Ascending aorta (tissue), 2 donors: ENCODE measurements around the gene DCANP1. TPM values are rescaled to one million over a fixed set of nuclear protein-coding genes. Genes with fewer than 3 reads are reported as not detected.
"Not testable (repeated sequence)": the region's sequence is repeated elsewhere in the genome, so short reads cannot be mapped to it uniquely, and the experiment has no call there.

Source experiments
- DNase-seq, 2 donors: peaks; one replicate each; pipeline ENCODE4 v3.0.0-alpha.2; 2019; ENCODE audit warnings: low spot score in 2 of 2
- H3K27ac ChIP-seq, 2 donors: fragments of 200-600 bp; sonication (generic); one replicate each; pipeline ENCODE4 v1.5.1; 2016 to 2017; ENCODE audit warnings: mild to moderate bottlenecking in 1 of 2
- H3K27me3 ChIP-seq: fragments of 200-600 bp; sonication (generic); one replicate; pipeline ENCODE4 v1.5.1; 2017
- H3K36me3 ChIP-seq, 2 donors: fragments of 200-600 bp; sonication (generic); one replicate each; pipeline ENCODE4 v1.5.1; 2016
- H3K4me1 ChIP-seq, 2 donors: fragments of 200-600 bp; sonication (generic); one replicate each; pipeline ENCODE4 v1.5.1; 2016 to 2017; ENCODE audit warnings: mild to moderate bottlenecking in 1 of 2
- H3K4me3 ChIP-seq, 2 donors: fragments of 200-600 bp; sonication (generic); one replicate each; pipeline ENCODE4 v1.5.1; 2016 to 2017; ENCODE audit warnings: mild to moderate bottlenecking in 1 of 2
- H3K9me3 ChIP-seq, 2 donors: fragments of 200-600 bp; sonication (generic); one replicate each; pipeline ENCODE4 v1.5.1; 2016
- intact Hi-C: fragments of 100-400 bp; cut with DNase I; formaldehyde crosslinking; loops from one replicate; pipeline ENCODE4 v1.15.1; 2023
- total RNA-seq: library from RNA; depleted of rRNA; stranded (reverse); fragments of >200 nt; gene quantifications from one replicate; pipeline ENCODE4 v1.1.0, GENCODE V29; 2016
- TF ChIP-seq, protein P1 (sequence below), 3 experiments: fragments of 200-600 bp in 2 of 3; fragments of 450-650 bp in 1 of 3; sonication (generic) in 2 of 3; IDR thresholded peaks; one replicate each; pipeline ENCODE4 v1.5.1; 2016 to 2019; ENCODE audit warnings: antibody characterized with exemption in 3 of 3, mild to moderate bottlenecking in 1 of 3, moderate library complexity in 1 of 3

The DCANP1 gene
- not detected for total RNA-seq

GRCh38 chr5:135447298-135447929 is at the start of gene DCANP1:
DCANP1 (minus strand) TSS chr5:135447348; CDS start chr5:135447108, 240 bp downstream.
- Histone ChIP-seq H3K27ac (no peak within 1 kb of the TSS), H3K36me3 (no peaks in the 10 kb centered on the region), H3K27me3 (no peaks in the 10 kb centered on the region), H3K4me3 (no peak within 1 kb of the TSS), H3K9me3 (no peaks in the 10 kb centered on the region), H3K4me1 (no peaks in the 10 kb centered on the region)
- DNase-seq = peak in 1 of 2 donors; percentile 9
- TF ChIP-seq, protein P1, sequence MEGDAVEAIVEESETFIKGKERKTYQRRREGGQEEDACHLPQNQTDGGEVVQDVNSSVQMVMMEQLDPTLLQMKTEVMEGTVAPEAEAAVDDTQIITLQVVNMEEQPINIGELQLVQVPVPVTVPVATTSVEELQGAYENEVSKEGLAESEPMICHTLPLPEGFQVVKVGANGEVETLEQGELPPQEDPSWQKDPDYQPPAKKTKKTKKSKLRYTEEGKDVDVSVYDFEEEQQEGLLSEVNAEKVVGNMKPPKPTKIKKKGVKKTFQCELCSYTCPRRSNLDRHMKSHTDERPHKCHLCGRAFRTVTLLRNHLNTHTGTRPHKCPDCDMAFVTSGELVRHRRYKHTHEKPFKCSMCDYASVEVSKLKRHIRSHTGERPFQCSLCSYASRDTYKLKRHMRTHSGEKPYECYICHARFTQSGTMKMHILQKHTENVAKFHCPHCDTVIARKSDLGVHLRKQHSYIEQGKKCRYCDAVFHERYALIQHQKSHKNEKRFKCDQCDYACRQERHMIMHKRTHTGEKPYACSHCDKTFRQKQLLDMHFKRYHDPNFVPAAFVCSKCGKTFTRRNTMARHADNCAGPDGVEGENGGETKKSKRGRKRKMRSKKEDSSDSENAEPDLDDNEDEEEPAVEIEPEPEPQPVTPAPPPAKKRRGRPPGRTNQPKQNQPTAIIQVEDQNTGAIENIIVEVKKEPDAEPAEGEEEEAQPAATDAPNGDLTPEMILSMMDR (IDR thresholded peaks at IDR 0.05) = no peak
- intact Hi-C loops = no loop called here

DNA sequence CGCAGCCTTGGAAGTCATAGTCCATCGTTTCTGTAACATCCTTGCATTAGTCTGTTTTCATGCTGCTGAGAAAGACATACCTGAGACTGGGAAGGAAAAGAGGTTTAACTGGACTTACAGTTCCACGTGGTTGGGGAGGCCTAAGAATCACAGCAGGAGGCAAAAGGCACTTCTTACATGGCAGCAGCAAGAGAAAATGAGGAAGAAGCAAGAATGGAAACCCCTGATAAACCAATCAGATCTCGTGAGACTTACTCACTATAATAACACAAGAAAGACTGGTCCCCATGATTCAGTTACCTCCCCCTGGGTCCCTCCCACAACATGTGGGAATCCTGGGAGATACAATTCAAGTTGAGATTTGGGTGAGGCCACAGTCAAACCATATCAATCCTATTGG is 48.4 kb upstream of the DCANP1 start:
- not testable (repeated sequence) for H3K4me3 ChIP-seq, H3K4me1 ChIP-seq, H3K27me3 ChIP-seq, DNase-seq, H3K9me3 ChIP-seq, H3K36me3 ChIP-seq, H3K27ac ChIP-seq
- intact Hi-C loops = loop anchor here (10.0 kb wide), 1 partner anchor 251 kb away; no protein-coding TSS in a partner anchor

GRCh38 chr5:135494196-135494595 is 47.0 kb upstream of the DCANP1 start:
- H3K9me3 ChIP-seq = no peaks in the 10 kb centered on the region
- DNase-seq = no peak
- H3K4me1 ChIP-seq = peaks cover 0 to 15% of the 10 kb centered on the region in 2 donors
- intact Hi-C loops = loop anchor here (10.0 kb wide), 1 partner anchor 249 kb away; no protein-coding TSS in a partner anchor
- TF ChIP-seq, protein P1 (IDR thresholded peaks at IDR 0.05) = no peak
- peak overlapping the region; percentile 71 to 79 for H3K27ac ChIP-seq
- H3K4me3 ChIP-seq = no peak overlapping the region
- no peaks in the 10 kb centered on the region for H3K27me3 ChIP-seq
- H3K36me3 ChIP-seq = no peaks in the 10 kb centered on the region

GRCh38 chr5:135493406-135494180 is 46.4 kb upstream of the DCANP1 start:
- DNase-seq = peak in 1 of 2 donors; percentile 69
- H3K9me3 ChIP-seq = no peaks in the 10 kb centered on the region
- peak overlapping the region; percentile 71 to 79 for H3K27ac ChIP-seq
- TF ChIP-seq, protein P1 (IDR thresholded peaks at IDR 0.05) = no peak
- intact Hi-C loops = loop anchor here (10.0 kb wide), 1 partner anchor 249 kb away; no protein-coding TSS in a partner anchor
- no peaks in the 10 kb centered on the region for H3K36me3 ChIP-seq
- H3K4me1 ChIP-seq = peaks cover 0 to 18% of the 10 kb centered on the region in 2 donors
- H3K27me3 ChIP-seq = no peaks in the 10 kb centered on the region
- H3K4me3 ChIP-seq = no peak overlapping the region

GRCh38 chr5:135492319-135492626 is 45.1 kb upstream of the DCANP1 start:
- Histone ChIP-seq H3K9me3 (no peaks in the 10 kb centered on the region), H3K4me1 (peaks cover 0 to 21% of the 10 kb centered on the region in 2 donors), H3K4me3 (no peak overlapping the region), H3K36me3 (no peaks in the 10 kb centered on the region), H3K27me3 (no peaks in the 10 kb centered on the region), H3K27ac (no peak overlapping the region)
- intact Hi-C loops = loop anchor here (10.0 kb wide), 1 partner anchor 247 kb away; no protein-coding TSS in a partner anchor
- no peak for DNase-seq
- TF ChIP-seq, protein P1 (IDR thresholded peaks at IDR 0.05) = no peak
